Measurements from ENCODE around the gene ADAM33.

GRCh38 chr20:3677733-3678132 is 4.1 kb downstream of the ADAM33 start:
- TF ChIP-seq, protein P1, sequence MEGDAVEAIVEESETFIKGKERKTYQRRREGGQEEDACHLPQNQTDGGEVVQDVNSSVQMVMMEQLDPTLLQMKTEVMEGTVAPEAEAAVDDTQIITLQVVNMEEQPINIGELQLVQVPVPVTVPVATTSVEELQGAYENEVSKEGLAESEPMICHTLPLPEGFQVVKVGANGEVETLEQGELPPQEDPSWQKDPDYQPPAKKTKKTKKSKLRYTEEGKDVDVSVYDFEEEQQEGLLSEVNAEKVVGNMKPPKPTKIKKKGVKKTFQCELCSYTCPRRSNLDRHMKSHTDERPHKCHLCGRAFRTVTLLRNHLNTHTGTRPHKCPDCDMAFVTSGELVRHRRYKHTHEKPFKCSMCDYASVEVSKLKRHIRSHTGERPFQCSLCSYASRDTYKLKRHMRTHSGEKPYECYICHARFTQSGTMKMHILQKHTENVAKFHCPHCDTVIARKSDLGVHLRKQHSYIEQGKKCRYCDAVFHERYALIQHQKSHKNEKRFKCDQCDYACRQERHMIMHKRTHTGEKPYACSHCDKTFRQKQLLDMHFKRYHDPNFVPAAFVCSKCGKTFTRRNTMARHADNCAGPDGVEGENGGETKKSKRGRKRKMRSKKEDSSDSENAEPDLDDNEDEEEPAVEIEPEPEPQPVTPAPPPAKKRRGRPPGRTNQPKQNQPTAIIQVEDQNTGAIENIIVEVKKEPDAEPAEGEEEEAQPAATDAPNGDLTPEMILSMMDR (conservative IDR thresholded peaks at IDR 0.05; ENCODE audit: low read depth, low read length): no peak
- TF ChIP-seq EZH2 (IDR thresholded peaks at IDR 0.05; ENCODE audit: borderline replicate concordance, low read depth, low read length, poor library complexity, severe bottlenecking): no peak

Measured in A673 (cell line).